SU-DHL-6 (cell line): ENCODE results near the gene MTLN.
A peak's percentile ranks its signal among the peaks of the same experiment; 100 is the strongest.
"Not testable (repeated sequence)": the region's sequence is repeated elsewhere in the genome, so short reads cannot be mapped to it uniquely, and the experiment has no call there.

Source experiments
- H2AFZ ChIP-seq: fragments of 200-600 bp; sonication (generic); 2 replicates; pipeline ENCODE4 v1.6.1; 2014; ENCODE audit warnings: low read depth, mild to moderate bottlenecking, moderate library complexity, mixed read lengths, antibody characterized with exemption, low read length; ENCODE audit not compliant: severe bottlenecking
- H3F3A ChIP-seq: fragments of 200-600 bp; shearing (Covaris generic); 2 replicates; pipeline ENCODE4 v1.6.0; 2016; ENCODE audit warnings: antibody characterized with exemption, mild to moderate bottlenecking; ENCODE audit not compliant: insufficient read depth
- H3K27ac ChIP-seq: fragments of 200-600 bp; sonication (generic); 2 replicates; pipeline ENCODE4 v1.5.1; 2016; ENCODE audit warnings: low read depth, mild to moderate bottlenecking, low read length, moderate library complexity, mixed read lengths
- H3K27me3 ChIP-seq: fragments of 200-600 bp; sonication (generic), shearing (Covaris generic); 2 replicates; pipeline ENCODE4 v1.6.0; 2014; ENCODE audit warnings: mild to moderate bottlenecking, low read length
- H3K36me3 ChIP-seq: fragments of 200-600 bp; sonication (generic); 2 replicates; pipeline ENCODE4 v1.6.1; 2014; ENCODE audit warnings: mild to moderate bottlenecking, low read length, mixed read lengths
- H3K4me2 ChIP-seq: fragments of 300-600, 200-600 bp; shearing (Covaris generic), sonication (generic); 2 replicates; pipeline ENCODE4 v1.6.0; 2014; ENCODE audit warnings: low read length, low read depth, mild to moderate bottlenecking; ENCODE audit not compliant: poor library complexity, severe bottlenecking
- H3K4me3 ChIP-seq: fragments of 200-600 bp; sonication (generic); 2 replicates; pipeline ENCODE4 v1.5.1; 2014; ENCODE audit warnings: antibody characterized with exemption, low read length, mild to moderate bottlenecking, mixed read lengths; ENCODE audit not compliant: insufficient read depth, poor library complexity, severe bottlenecking
- H3K79me2 ChIP-seq: fragments of 200-600 bp; sonication (generic); 2 replicates; pipeline ENCODE4 v1.6.1; 2014; ENCODE audit warnings: mild to moderate bottlenecking, low read length, moderate library complexity; ENCODE audit not compliant: insufficient read depth
- H3K9ac ChIP-seq: fragments of 200-600 bp; sonication (generic); 2 replicates; pipeline ENCODE4 v1.7.0; 2014; ENCODE audit warnings: mild to moderate bottlenecking, low read length
- H3K9me2 ChIP-seq: fragments of 200-600 bp; sonication (generic); replicated peaks from 2 replicates; pipeline ENCODE4 v1.6.1; 2014; ENCODE audit warnings: low read length; ENCODE audit not compliant: insufficient read depth
- H3K9me3 ChIP-seq: fragments of 200-600 bp; sonication (generic); 2 replicates; pipeline ENCODE4 v1.6.1; 2014; ENCODE audit warnings: low read length, mixed read lengths; ENCODE audit not compliant: insufficient read depth
- H4K20me1 ChIP-seq: fragments of 200-600 bp; sonication (generic); 2 replicates; pipeline ENCODE4 v1.6.1; 2014; ENCODE audit warnings: low read depth, mild to moderate bottlenecking, antibody characterized with exemption, low read length, moderate library complexity, mixed read lengths
- CTCF ChIP-seq: fragments of 200-600 bp; sonication (generic); IDR thresholded peaks from one replicate; pipeline ENCODE4 v1.5.1; 2017; ENCODE audit warnings: antibody characterized with exemption, mild to moderate bottlenecking, low read length, moderate library complexity; ENCODE audit not compliant: insufficient read depth, poor library complexity, severe bottlenecking
- EZH2phosphoT487 ChIP-seq: fragments of 200-600 bp; sonication (generic), shearing (Covaris generic); conservative IDR thresholded peaks from 2 replicates; pipeline ENCODE4 v1.6.1; 2018; ENCODE audit warnings: mild to moderate bottlenecking, antibody characterized with exemption, low read length, moderate library complexity, mixed read lengths

Gene MTLN

GRCh38 chr2:110211938-110212858 is at the start of gene MTLN:
MTLN (minus strand) TSS chr2:110212547; CDS start chr2:110212525, 22 bp downstream.
- no peaks in the 10 kb centered on the region for H3K9me2 ChIP-seq
- H3K4me2 ChIP-seq, result peak within 1 kb of the TSS; percentile 83
- no peaks in the 10 kb centered on the region for H3K36me3 ChIP-seq
- H2AFZ ChIP-seq, result peak within 1 kb of the TSS; percentile 79
- H3F3A ChIP-seq, result no peaks in the 10 kb centered on the region
- no peaks in the 10 kb centered on the region for H4K20me1 ChIP-seq
- peak within 1 kb of the TSS; percentile 20 for H3K27ac ChIP-seq
- peak within 1 kb of the TSS; percentile 87 for H3K4me3 ChIP-seq
- no peak for TF ChIP-seq EZH2phosphoT487
- no peak for TF ChIP-seq CTCF
- H3K9me3 ChIP-seq, result 0 out of 2 replicates have a peak, but pooled peaks cover 3% of the 10 kb centered on the region
- H3K27me3 ChIP-seq, result no peaks in the 10 kb centered on the region
- peaks cover 9% of the 10 kb centered on the region for H3K79me2 ChIP-seq
- peak within 1 kb of the TSS; percentile 89 for H3K9ac ChIP-seq

- not testable (repeated sequence) for H3K4me2 ChIP-seq, H3K36me3 ChIP-seq, H3K27me3 ChIP-seq, H4K20me1 ChIP-seq, H3K9me2 ChIP-seq, H3K27ac ChIP-seq, H3K9ac ChIP-seq, H3F3A ChIP-seq, H2AFZ ChIP-seq, H3K79me2 ChIP-seq, H3K9me3 ChIP-seq, H3K4me3 ChIP-seq
Observed at GRCh38 chr2:110261910-110262309, 49.6 kb upstream of the MTLN start.

- H3K9ac ChIP-seq, H3K27ac ChIP-seq, H3K4me3 ChIP-seq, H3K9me3 ChIP-seq, H4K20me1 ChIP-seq, H2AFZ ChIP-seq, H3K27me3 ChIP-seq, H3F3A ChIP-seq, H3K4me2 ChIP-seq, H3K36me3 ChIP-seq, H3K79me2 ChIP-seq, H3K9me2 ChIP-seq: not testable (repeated sequence)
Observed at GRCh38 chr2:110248081-110248795, 35.9 kb upstream of the MTLN start.

GRCh38 chr2:110245488-110246435 is 33.4 kb upstream of the MTLN start:
- H3K4me3 ChIP-seq, H2AFZ ChIP-seq, H3F3A ChIP-seq, H3K27ac ChIP-seq, H3K36me3 ChIP-seq, H3K9me2 ChIP-seq, H3K9me3 ChIP-seq, H4K20me1 ChIP-seq, H3K27me3 ChIP-seq, H3K4me2 ChIP-seq, H3K79me2 ChIP-seq, H3K9ac ChIP-seq: not testable (repeated sequence)

GRCh38 chr2:110243283-110243682 is 30.9 kb upstream of the MTLN start:
- H3K79me2 ChIP-seq, H3K4me2 ChIP-seq, H3K27me3 ChIP-seq: not testable (repeated sequence)

GRCh38 chr2:110234514-110234913 is 22.2 kb upstream of the MTLN start:
- H3K4me2 ChIP-seq, H3K79me2 ChIP-seq, H3K36me3 ChIP-seq: not testable (repeated sequence)

More at GRCh38 chr2:110243283-110243682, 30.9 kb upstream of the MTLN start:
- not testable (repeated sequence) for H3K9me2 ChIP-seq, H3K4me3 ChIP-seq, H3K27ac ChIP-seq, H4K20me1 ChIP-seq, H2AFZ ChIP-seq, H3K9ac ChIP-seq, H3F3A ChIP-seq, H3K36me3 ChIP-seq, H3K9me3 ChIP-seq

More at GRCh38 chr2:110234514-110234913, 22.2 kb upstream of the MTLN start:
- H3K4me3 ChIP-seq, H3F3A ChIP-seq, H3K9me2 ChIP-seq, H3K9me3 ChIP-seq, H3K9ac ChIP-seq, H3K27me3 ChIP-seq, H2AFZ ChIP-seq, H4K20me1 ChIP-seq, H3K27ac ChIP-seq: not testable (repeated sequence)
